ENCODE measurements around the gene RNF150. TPM values are rescaled to one million over a fixed set of nuclear protein-coding genes. Genes with fewer than 3 reads are reported as not detected.

Gene RNF150
- polyA plus RNA-seq, 3 donors, result 0.21 TPM; not detected in 2

DNA sequence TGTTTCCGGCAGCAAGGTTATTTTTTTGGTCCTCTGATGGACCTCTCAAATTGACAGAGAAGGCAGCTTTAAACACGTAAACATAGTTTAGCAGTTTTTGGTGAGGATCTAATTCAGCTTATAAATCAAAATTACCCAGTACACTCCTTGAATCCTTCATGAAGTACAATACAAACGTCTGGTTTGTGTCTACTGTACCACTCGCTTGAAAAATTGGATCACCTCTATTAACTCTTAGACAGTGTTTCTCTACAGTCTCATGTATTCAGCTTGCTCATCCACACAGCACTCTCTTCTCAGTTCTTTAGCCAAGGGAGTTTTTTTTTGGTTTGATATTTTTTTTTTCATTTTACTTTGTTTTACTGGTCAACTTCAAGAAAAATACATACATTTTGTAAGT, 113.5 kb downstream of the RNF150 start:
- WGBS (ENCODE audit: insufficient coverage), result 100% methylated on average over 2 of the region's 4 CpGs

DNA sequence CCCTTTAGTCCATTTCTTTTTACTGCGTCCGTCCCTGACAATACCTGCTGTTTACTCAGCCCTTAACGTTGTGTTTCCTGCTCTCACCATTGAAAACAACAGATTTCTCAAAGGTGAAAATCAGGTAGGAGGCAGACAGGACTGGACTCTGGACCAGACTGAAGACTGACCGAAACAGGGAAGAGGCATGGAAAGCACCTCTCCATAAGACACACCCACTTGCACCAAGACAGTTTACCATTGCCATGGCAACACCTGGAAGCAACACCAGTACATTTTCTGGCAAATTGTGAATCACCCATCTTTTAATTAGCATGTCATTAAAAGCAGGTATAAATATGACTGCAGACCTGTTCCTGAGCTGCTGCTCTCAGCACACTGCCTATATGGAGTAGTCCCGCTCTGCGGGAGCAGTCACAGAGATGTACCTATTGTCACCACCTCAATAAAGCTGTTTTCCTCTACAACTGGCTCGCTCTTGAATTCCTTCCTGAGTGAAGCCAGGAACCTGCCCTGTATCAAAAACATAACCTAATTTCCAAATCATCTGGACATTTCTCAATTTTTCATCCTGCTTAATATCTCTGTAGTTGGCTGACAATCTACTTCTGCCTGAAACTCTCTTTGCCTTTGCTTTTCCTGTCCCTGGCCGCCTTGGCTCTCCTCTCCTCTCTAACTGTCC, 117.0 kb downstream of the RNF150 start:
- TF ChIP-seq, protein P1, sequence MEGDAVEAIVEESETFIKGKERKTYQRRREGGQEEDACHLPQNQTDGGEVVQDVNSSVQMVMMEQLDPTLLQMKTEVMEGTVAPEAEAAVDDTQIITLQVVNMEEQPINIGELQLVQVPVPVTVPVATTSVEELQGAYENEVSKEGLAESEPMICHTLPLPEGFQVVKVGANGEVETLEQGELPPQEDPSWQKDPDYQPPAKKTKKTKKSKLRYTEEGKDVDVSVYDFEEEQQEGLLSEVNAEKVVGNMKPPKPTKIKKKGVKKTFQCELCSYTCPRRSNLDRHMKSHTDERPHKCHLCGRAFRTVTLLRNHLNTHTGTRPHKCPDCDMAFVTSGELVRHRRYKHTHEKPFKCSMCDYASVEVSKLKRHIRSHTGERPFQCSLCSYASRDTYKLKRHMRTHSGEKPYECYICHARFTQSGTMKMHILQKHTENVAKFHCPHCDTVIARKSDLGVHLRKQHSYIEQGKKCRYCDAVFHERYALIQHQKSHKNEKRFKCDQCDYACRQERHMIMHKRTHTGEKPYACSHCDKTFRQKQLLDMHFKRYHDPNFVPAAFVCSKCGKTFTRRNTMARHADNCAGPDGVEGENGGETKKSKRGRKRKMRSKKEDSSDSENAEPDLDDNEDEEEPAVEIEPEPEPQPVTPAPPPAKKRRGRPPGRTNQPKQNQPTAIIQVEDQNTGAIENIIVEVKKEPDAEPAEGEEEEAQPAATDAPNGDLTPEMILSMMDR (IDR thresholded peaks at IDR 0.05), result no peak
- Histone ChIP-seq H3K79me2 (ENCODE audit: insufficient read depth, low read length) (no peaks in the 10 kb centered on the region), H3K27ac (ENCODE audit: low read depth in 1 of 2, low read length in 2 of 2) (no peak overlapping the region), H3K4me3 (replicated peaks in 1 of 3; ENCODE audit: low read depth in 2 of 3, low read length in 3 of 3) (no peak overlapping the region), H4K20me1 (ENCODE audit: insufficient read depth, low read length) (no peaks in the 10 kb centered on the region), H3K4me1 (ENCODE audit: control insufficient read depth in 1 of 2, insufficient read depth in 2 of 2, low read length in 2 of 2) (no peaks in the 10 kb centered on the region), H3K9ac (ENCODE audit: insufficient read depth, low read length, poor library complexity, severe bottlenecking) (no peak overlapping the region), H3K27me3 (ENCODE audit: control insufficient read depth in 2 of 2, insufficient read depth in 2 of 2, low read length in 2 of 2) (no peaks in the 10 kb centered on the region), H2AFZ (ENCODE audit: insufficient read depth, low read depth, low read length, poor library complexity, severe bottlenecking) (no peak overlapping the region), H3K36me3 (replicated peaks in 1 of 2; ENCODE audit: control insufficient read depth in 1 of 2, insufficient read depth in 2 of 2, low read length in 2 of 2) (no peaks in the 10 kb centered on the region), H3K9me3 (replicated peaks in 1 of 2; ENCODE audit: control insufficient read depth in 1 of 2, insufficient read depth in 1 of 2, low read length in 2 of 2) (no peaks in the 10 kb centered on the region), H3K4me2 (replicated peaks; ENCODE audit: extremely low read depth, low read length, poor library complexity, severe bottlenecking) (no peak overlapping the region)
- WGBS (ENCODE audit: insufficient coverage), result 84% methylated on average over 8 of the region's 8 CpGs
- Mint-ChIP-seq H3K9me3 (no peaks in the 10 kb centered on the region), H3K27ac (no peak overlapping the region), H3K4me3 (no peak overlapping the region), H3K4me1 (no peaks in the 10 kb centered on the region), H3K27me3 (ENCODE audit: low read depth in 3 of 3) (no peaks in the 10 kb centered on the region), H3K36me3 (no peaks in the 10 kb centered on the region)
- no peak for DNase-seq
- intact Hi-C loops (cut with micrococcal nuclease), result no loop called here

More for the DNA sequence above, 113.5 kb downstream of the RNF150 start:
- H3K4me1 Mint-ChIP-seq, result no peaks in the 10 kb centered on the region
- no peak overlapping the region for H3K4me3 Mint-ChIP-seq
- H3K79me2 ChIP-seq (ENCODE audit: insufficient read depth, low read length), result no peaks in the 10 kb centered on the region
- H3K9ac ChIP-seq (ENCODE audit: insufficient read depth, low read length, poor library complexity, severe bottlenecking), result no peak overlapping the region
- intact Hi-C loops (cut with micrococcal nuclease), result no loop called here
- H3K4me2 ChIP-seq (replicated peaks; ENCODE audit: extremely low read depth, low read length, poor library complexity, severe bottlenecking), result no peak overlapping the region
- no peaks in the 10 kb centered on the region for H3K36me3 ChIP-seq (replicated peaks in 1 of 2; ENCODE audit: control insufficient read depth in 1 of 2, insufficient read depth in 2 of 2, low read length in 2 of 2)
- H3K27me3 Mint-ChIP-seq (ENCODE audit: low read depth in 3 of 3), result no peaks in the 10 kb centered on the region
- no peaks in the 10 kb centered on the region for H3K36me3 Mint-ChIP-seq
- no peaks in the 10 kb centered on the region for H3K9me3 Mint-ChIP-seq
- H3K27ac Mint-ChIP-seq, result no peak overlapping the region
- no peak overlapping the region for H3K27ac ChIP-seq (ENCODE audit: low read depth in 1 of 2, low read length in 2 of 2)
- H3K4me3 ChIP-seq (replicated peaks in 1 of 3; ENCODE audit: low read depth in 2 of 3, low read length in 3 of 3), result no peak overlapping the region
- no peaks in the 10 kb centered on the region for H3K4me1 ChIP-seq (ENCODE audit: control insufficient read depth in 1 of 2, insufficient read depth in 2 of 2, low read length in 2 of 2)
- H3K27me3 ChIP-seq (ENCODE audit: control insufficient read depth in 2 of 2, insufficient read depth in 2 of 2, low read length in 2 of 2), result no peaks in the 10 kb centered on the region
- no peak overlapping the region for H2AFZ ChIP-seq (ENCODE audit: insufficient read depth, low read depth, low read length, poor library complexity, severe bottlenecking)
- H3K9me3 ChIP-seq (replicated peaks in 1 of 2; ENCODE audit: control insufficient read depth in 1 of 2, insufficient read depth in 1 of 2, low read length in 2 of 2), result no peaks in the 10 kb centered on the region
- TF ChIP-seq, protein P1 (IDR thresholded peaks at IDR 0.05), result no peak
- H4K20me1 ChIP-seq (ENCODE audit: insufficient read depth, low read length), result no peaks in the 10 kb centered on the region
- no peak for DNase-seq

Measured in CD14-positive monocyte (primary cell).